Left colon (tissue), 2 donors: Measurements from ENCODE around the gene HSPA9. TPM values are rescaled to one million over a fixed set of nuclear protein-coding genes. Genes with fewer than 3 reads are reported as not detected.

ENCODE experiments used
- ATAC-seq: fragments of 200-7000 bp; cut with Tn5 transposase; one replicate; pipeline ENCODE4 v1.9.1; 2020; ENCODE audit warnings: mild to moderate bottlenecking, moderate library complexity
- DNase-seq, 2 donors: peaks; one replicate each; pipeline ENCODE4 v3.0.0-alpha.2; 2020
- intact Hi-C, 2 donors: fragments of 100-400 bp; cut with DNase I in 1 of 2; cut with micrococcal nuclease in 1 of 2; formaldehyde crosslinking; loops; one replicate each; pipeline versions ENCODE4 v1.11.2 to v1.14.0; 2022; cut with DNase I, micrococcal nuclease
- total RNA-seq, 2 donors: library from RNA; stranded (reverse); fragmentation: NEBNext Ultra II Directional; extraction: Animal tissue kit (Norgen Biotek cat#: 25700); gene quantifications; one replicate each; pipeline ENCODE4 v1.2.1, GENCODE V29; 2021
- donor health status: DM: no; HTN: no; CAD: no.
- donor health status: DM: yes; HTN: yes; CAD: no.

The HSPA9 gene
- total RNA-seq, 2 donors from 2014 or later, result 175 to 206 TPM

DNA sequence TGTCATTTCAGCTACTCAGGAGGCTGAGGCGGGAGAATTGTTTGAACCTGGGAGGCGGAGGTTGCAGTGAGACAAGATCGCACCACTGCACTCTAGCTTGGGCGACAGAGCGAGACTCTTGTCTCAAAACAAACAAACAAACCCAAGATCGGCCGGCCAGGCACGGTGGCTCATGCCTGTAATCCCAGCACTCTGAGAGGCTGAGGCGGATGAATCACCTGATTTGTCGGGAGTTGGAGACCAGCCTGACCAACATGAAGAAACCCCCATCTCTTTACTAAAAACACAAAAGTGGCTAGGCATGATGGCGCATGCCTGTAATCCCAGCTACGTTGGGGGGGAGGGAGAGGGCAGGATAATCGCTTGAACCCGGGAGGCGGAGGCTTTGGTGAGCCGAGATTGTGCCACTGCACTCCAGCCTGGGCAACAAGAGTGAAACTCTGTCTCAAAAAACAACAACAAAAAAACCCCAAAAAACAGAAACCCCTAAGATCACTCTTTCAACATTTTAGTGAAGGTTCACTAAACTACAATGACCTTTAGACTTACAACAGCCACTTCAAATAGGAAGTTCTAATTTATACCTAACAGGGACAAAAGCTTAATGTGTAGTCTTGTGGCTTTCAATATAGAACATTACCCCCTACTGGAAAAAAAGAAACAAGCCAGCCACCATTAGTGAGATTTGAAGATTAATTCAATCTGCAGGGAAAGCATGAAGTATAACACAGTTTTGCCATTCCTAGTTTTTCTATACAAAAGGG lies 7.0 kb downstream of the HSPA9 start:
- DNase-seq (no peak), ATAC-seq (no peak)
- intact Hi-C loops, result no loop called here

DNA sequence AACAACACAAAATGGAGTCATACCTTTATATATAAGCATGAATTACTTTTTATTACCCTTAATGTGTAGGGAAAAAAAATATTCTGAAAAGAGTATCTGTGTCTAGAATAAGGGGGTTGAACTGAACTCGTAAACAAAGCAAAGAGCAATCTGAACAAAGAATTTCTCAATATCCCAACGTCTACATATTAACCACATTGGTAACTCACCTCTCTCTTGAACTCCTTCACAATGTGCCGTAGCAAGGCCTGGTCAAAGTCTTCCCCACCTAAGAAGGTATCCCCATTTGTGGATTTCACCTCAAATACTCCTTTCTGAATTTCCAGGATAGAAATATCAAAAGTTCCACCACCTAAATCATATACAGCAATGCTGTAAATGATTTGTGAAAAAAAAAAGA lies 8.4 kb downstream of the HSPA9 start:
- no peak for DNase-seq
- ATAC-seq, result no peak
- intact Hi-C loops, result no loop called here

DNA sequence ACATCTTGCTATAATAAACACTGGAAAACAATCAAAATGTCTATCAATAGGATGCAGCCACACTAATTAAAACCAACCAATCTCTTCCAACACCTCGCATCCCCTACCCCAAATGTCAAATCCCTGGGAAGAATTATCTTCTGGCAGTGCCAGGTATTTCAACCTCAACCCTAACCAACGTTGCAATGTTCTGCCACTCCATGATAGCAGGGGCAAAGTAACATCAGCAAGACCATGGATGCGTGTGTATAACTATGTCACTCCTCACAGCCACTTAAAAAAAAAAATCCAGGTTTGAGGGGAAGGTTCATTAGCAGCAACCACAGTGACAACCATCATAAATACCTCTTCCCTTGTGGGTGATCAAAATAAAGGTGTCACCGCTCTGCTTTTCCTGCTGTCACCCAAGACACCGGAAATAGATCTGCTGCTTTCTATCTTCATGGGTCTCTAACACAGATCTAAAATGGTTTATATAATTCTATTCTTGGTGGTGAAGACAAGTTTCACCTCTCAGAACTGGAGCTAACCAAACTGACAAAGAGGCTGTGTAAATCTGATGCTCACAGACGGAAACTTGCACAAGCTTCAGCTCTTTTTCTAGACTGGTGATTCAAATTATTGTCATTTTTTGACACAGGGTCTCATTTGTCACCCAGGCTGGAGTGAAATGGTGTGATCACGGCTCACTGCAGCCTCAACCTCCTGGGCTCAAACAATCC lies 9.9 kb downstream of the HSPA9 start:
- intact Hi-C loops, result no loop called here
- DNase-seq (no peak), ATAC-seq (no peak)

DNA sequence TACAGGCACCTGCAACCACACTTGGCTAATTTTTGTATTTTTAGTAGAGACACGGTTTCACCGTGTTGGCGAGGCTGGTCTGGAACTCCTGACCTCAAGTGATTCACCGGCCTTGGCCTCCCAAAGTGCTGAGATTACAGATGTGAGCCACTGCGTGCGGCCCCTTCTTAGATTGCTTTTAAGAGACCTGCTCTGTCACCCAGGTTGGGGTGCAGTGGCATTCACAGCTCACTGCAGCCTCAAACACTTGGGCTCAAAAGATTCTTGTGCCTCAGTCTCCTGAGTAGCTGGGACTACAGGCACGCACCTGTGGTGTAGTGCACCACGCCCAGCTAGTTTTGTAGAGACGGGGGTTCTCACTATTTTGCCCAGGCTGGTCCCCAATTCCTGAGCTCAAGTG lies 11.0 kb downstream of the HSPA9 start:
- intact Hi-C loops, result no loop called here
- DNase-seq (no peak), ATAC-seq (no peak)

DNA sequence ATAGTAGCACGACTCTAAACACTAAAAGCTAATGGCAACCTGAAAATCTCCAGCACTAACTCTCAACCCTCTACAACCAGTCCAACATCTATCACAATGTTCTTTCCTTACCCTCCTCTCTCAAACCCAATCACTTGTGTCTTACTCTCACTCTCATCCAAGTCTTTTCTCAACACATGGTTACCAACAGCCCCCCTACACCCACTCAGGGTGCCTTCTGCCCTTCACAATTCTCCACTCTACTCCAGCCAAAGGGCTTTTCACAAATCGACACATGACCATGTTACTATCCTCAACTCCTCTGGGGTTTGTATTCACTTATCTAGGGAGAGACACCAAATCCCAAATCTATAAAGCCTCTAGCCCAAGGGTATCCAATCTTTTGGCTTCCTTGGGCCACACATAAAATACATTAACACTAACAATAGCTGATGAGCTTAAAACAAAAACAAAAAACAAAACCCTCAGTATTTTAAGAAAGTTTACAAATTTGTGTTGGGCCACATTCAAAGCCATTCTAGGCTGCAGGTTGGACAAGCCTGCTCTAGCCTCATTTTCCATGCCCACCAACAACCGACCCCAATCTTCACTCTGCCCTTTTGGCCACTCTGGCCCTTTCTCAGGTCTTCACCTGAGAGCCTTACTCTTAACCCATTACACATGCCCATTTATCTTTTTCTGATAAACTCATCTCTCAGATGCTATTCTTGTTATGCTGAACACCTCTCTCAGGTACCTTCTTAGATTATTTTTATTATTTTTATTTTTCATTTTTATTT lies 11.7 kb downstream of the HSPA9 start:
- intact Hi-C loops, result no loop called here
- DNase-seq (no peak), ATAC-seq (no peak)

DNA sequence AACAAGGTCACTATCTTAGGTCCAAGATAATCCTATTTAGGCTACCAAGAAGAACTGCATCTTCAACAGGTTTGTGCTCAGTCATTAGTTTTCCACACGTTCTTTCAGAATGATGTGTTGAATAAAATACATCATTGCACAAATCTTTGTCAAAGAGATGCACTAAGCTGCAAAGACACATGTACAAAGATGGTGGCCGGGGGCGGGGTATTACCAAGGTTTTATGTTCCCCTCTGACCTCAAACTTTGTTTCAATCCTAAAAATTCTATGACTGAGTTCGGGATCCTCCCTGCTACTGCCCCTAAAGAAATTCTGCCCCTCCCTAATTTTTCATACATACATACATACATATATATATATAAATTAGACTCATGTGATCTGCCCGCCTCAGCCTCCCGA lies 14.2 kb downstream of the HSPA9 start:
- DNase-seq (no peak), ATAC-seq (no peak)
- intact Hi-C loops, result no loop called here

DNA sequence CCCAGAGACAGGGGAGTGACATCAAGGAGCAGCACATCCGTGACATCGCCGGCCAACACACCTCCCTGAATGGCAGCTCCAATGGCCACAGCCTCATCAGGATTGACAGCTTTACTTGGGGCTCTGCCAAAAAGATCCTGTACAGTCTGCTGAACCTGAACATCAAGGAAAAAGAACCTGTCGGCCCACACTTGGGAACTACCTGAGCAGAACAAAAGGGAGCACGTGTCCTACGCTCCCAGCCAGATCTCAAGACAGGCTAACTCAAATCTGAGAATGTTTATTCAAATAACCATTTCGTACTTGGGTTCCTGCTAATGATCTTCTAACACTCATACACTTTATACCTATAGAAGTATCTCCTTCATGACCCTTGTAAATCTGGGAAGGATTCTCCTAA lies 15.3 kb downstream of the HSPA9 start:
- no peak for DNase-seq
- ATAC-seq, result no peak
- intact Hi-C loops, result no loop called here

DNA sequence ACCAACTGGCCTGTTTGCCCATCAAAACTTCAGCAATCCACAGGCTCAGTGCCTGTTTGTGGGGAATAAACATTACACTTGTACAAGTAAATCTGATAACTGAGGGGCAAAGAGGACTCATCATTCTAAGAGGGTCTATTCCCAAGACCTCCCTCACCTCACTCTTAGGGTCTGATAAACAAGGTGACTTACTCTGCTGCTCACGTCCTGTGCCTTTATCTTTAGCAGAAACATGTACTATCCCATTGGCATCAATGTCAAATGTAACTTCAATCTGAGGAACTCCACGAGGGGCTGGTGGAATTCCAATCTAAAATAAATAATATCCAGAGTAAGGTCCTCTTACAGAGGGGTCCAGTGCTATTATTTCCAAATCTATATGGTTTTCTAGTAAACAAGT lies 17.5 kb downstream of the HSPA9 start:
- ATAC-seq (no peak), DNase-seq (no peak)
- intact Hi-C loops, result no loop called here

DNA sequence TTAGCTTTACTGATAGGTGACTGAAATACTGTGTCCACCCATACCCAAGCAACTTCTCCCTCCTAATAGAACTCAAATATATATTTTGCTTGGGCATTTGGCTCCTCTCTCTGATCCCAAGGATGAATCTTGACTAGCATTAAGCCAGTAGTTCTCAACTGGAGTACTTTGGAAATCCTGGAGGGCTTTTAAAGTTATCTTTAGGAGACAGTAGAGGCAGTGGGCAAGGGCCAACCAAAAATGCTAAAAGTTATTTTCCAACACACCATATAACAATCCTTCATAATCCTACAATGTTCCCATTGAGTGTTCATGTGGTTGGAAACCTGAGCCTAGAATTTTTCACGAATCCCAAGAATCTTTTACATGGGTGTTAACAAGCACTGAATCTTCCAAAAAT lies 21.1 kb downstream of the HSPA9 start:
- ATAC-seq (no peak), DNase-seq (no peak)
- intact Hi-C loops, result no loop called here

DNA sequence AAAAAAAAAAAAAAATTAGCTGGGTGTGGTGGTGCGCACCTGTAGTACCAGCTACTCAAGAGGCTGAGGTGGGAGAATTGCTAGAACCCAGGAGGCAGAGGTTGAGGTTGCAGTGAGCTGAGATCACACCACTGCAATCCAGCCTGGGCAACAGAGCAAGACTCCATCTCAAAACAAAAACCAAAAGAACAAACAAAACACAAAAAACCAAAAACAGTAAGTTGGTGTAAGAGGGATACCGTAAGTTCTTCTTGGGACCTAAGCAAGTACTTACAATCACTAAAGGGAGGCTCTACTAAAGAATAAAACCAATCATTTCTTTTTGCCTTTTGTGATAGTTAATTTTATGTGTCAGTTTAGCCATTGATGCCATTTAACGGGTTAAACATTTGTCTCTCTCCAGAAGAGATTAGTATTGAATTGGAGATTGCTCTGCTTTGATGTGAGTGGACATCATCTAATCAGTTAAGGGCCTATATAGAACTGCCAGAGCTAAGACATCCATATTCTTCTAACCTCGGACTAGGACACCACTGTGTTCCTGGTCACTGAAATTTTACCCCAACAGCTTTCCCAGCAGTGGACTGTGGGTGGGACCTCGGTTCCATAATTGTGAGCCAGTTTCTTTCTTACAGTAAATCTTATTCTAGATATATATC lies 21.6 kb downstream of the HSPA9 start:
- DNase-seq (no peak), ATAC-seq (no peak)
- intact Hi-C loops, result no loop called here

DNA sequence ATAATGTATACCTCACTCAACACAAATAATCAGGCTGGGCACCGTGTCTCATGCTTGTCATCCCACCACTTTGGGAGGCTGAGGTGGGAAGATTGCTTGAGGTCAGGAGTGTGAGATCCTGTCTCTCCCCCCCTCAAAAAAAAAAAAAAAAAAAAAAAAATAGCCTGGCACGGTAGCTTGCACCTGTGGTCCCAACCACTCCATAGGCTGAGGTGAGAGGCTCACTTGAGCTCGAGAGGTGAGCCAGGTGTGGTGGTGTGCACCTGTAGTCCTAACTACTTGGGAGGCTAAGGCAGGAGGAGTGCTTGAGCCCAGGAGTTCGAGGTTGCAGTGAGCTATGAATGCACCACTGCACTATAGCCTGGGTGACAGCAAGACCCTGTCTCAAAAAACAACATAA lies 22.5 kb downstream of the HSPA9 start:
- no peak for DNase-seq
- ATAC-seq, result no peak
- intact Hi-C loops, result no loop called here

DNA sequence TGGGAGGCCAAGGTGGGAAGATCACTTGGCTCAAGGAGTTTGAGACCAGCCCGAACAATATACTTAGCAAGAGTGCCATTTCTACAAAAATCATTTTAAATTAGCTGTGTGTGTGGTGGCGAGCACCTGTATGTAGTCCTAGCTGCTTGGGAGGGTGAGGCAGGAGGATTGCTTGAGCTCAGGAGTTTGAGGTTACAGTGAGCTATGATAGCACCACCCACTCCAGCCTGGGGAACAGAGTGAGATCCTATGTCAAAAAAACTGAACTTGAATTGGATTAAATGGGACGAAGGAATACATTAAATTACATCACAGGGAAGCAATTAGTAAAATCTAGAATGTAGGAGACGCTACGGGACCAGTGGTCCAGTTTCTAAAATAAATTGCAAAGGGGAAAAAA lies 25.8 kb downstream of the HSPA9 start:
- ATAC-seq, result no peak
- intact Hi-C loops, result no loop called here

DNA sequence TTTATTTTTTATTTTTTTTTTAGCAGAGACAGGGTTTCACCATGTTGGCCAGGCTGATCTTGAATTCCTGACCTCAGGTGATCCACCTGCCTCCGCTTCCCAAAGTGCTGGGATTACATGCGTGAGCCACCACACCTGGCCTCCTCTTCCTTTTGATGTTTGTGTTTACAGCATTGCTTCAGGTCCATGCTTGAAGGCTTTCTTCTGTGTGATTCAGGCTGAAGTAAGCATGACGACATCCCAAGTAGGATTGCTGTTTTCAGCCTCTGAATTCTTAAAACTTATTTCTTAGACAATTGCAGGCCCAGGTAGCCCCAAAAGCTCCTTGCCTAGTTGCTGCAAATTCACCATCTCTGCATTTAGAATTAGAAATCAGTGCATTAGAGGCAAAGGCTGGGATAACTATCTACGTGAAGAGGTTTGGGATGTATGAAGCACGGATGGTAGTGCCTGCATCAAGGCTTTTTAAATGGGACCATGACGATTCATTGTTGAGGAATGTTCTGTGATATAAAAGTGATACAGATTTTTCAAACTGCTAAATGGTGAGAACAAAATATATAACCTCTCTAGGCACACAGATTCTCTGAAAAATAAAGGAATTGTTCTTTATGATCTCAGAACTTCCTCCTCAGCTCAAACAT lies 29.2 kb downstream of the HSPA9 start:
- intact Hi-C loops, result no loop called here
- ATAC-seq (no peak), DNase-seq (no peak)

More for the DNA sequence above, 25.8 kb downstream of the HSPA9 start:
- no peak for DNase-seq

DNA sequence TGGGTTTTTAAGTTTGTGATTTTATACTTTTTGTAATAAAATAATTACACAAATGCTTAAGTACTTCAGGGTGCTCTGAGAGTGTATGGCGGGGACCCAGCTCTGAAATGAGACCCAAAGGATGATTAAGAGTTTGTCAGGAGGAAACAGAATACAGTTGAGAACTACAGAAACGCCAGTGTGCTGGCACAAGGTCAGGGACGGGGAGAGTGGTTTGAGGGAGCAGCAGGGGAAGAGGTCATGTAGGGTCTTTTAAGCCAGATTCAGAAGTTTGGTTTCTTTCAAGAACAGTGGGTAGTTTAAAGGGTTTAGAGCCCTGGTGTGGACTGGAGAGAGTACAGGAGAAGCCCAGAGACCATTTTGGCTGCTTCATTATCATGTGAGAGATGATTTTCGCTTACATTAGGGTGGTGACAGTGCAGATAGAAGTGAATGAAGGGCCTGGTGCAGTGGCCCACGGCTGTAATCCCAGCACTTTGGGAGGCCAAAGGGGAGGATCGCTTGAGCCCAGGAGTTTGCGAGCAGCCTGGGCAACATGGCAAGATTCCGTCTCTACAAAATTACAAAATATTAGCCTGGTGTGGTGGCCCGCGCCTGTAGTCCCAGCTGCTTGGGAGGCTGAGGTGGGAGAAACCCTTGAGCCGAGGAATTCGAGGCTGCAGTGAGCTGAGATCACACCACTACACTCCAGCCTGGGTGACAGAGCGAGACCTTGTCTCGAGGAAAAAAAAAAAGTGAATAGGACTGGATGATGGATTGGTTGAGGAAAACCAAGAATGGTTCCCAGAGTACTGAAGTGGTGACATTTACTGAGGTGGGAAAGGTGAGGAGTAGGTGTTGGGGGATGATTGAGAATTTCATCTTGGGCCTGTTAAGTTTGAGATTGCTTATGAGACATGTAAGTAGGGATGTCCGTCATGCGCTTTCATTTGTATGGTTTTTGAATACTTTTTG lies 30.7 kb downstream of the HSPA9 start:
- peak; percentile 27 to 31 for DNase-seq
- intact Hi-C loops, result no loop called here
- ATAC-seq, result no peak

DNA sequence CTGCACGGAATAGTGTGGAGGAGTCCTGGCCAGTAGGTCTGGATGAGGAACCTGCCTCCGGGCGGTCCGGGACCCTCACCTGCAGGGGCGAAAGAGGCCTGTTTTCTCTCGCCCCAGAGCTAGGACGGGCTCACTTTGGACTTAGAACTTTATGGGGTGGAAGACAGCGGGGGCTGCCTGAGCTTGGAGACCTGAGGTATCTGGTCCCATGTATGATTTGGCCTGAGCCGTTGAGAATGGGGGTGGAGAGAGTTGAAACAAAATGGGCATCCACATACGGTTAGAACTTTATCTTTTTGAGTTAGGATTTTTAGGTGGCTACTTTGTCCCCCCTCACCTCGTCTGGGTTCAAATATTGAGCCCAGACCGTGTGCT lies 31.5 kb downstream of the HSPA9 start:
- intact Hi-C loops, result no loop called here
- ATAC-seq (peak; percentile 56), DNase-seq (no peak)

DNA sequence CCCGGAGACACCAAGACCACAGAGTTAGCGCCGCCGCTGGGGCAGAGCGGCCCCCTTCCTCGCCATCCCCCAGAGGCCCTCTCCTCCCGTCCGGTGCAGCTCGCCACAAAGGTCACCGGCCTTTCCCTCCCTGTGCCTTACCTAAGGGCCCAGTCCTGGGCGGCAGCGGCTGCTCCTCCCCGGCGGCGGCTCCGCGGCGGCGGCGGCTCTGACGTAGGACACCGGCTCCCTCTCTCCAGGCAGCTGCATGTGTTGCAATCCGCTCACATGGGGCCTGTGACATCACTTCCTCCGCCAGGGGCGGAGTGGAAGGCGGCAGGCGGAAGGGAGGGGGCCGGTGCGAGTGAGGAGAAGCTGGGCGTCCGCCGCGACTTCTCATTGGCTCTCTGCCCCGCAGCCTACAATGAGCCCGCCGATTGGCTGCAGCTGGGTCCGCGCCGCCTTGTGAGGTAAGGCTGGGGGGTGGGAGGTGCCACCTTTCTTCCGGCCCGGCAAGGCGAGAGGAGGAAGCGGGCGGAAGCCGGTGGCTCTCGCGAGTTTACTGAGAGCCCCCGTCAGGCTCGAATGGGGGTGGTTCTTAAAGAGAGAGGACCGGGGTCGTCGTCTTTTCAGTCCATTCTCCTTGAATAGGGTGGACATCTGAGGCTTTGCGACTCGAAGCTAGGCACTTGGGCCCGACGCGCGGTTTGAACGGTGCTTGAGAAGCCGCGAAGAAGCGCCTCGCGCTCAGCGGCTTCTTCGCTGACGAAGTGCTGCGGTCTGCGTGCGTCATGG lies 32.1 kb downstream of the HSPA9 start, which contains the start of gene ETF1:
Gene ETF1 (minus strand): TSS at position 281 of the 774 bp plus-strand sequence. CDS start 318 bp downstream, outside the sequence.
- intact Hi-C loops, result no loop called here
- ATAC-seq (peak; percentile 87), DNase-seq (peak; percentile 100)
